K562 (cell line): ENCODE results near the gene PRELID1. TPM values are rescaled to one million over a fixed set of nuclear protein-coding genes. Genes with fewer than 3 reads are reported as not detected.

ENCODE experiments used
- ATF3 ChIP-seq, 2 experiments: fragments of 450-650 bp in 1 of 2; sonication (generic) in 1 of 2; formaldehyde crosslinking in 1 of 2; IDR thresholded peaks in 1 of 2; conservative IDR thresholded peaks in 1 of 2; 2 replicates each; pipeline versions ENCODE4 v1.6.1 to v1.8.1; 2016 to 2023; ENCODE audit warnings: mild to moderate bottlenecking in 2 of 2, moderate library complexity in 2 of 2, inconsistent platforms in 1 of 2, missing genetic modification reagents in 1 of 2
- DNMT1 ChIP-seq: fragments of 450-650 bp; IDR thresholded peaks from 2 replicates; pipeline ENCODE4 v1.6.1; 2016; ENCODE audit warnings: antibody characterized with exemption, mild to moderate bottlenecking
- NEUROD1 ChIP-seq: fragments of 150-350 bp; IDR thresholded peaks from 2 replicates; pipeline ENCODE4 v1.6.1; 2014; ENCODE audit warnings: borderline replicate concordance, low read length, low read depth; ENCODE audit not compliant: partially characterized antibody
- NFIX ChIP-seq: fragments of 250-450 bp; sonication (Bioruptor Pico); IDR thresholded peaks from 2 replicates; pipeline ENCODE4 v1.4.0; 2020; ENCODE audit warnings: low read depth, mild to moderate bottlenecking, moderate library complexity
- ZBTB12 ChIP-seq: fragments of 250-450 bp; sonication (Bioruptor Pico); IDR thresholded peaks from 2 replicates; pipeline ENCODE4 v1.4.0; 2020
- ZNF318 ChIP-seq, 2 experiments: fragments of 450-650 bp; IDR thresholded peaks; 2 replicates each; pipeline ENCODE4 v1.6.1; 2016; ENCODE audit warnings: mild to moderate bottlenecking in 2 of 2, borderline replicate concordance in 1 of 2, low read depth in 1 of 2, moderate library complexity in 1 of 2
- polyA plus RNA-seq, 8 experiments: library from polyadenylated mRNA; depleted of rRNA in 4 of 8; stranded (reverse) in 5 of 8; unstranded in 3 of 8; fragments of >200 nt; fragmentation: Nextera tagmentation in 2 of 8; fragmentation: Illumina TruSeq in 1 of 8; extraction: Ambion mirVana in 2 of 8; extraction: Trizol in 1 of 8; gene quantifications; 2 replicates each; pipeline versions ENCODE4 v1.2.1 to v1.2.3, GENCODE V29; 2011 to 2014; ENCODE audit warnings: inconsistent platforms in 1 of 8, missing spikeins in 1 of 8
- total RNA-seq, 7 experiments: library from RNA; depleted of rRNA in 6 of 7; stranded (reverse); fragments of >200 nt in 6 of 7; fragmentation: Illumina TruSeq in 2 of 7; extraction: Trizol in 2 of 7; gene quantifications; 2 replicates each; pipeline versions ENCODE4 v1.2.1 to v1.2.3, GENCODE V29; 2011 to 2021; ENCODE audit warnings: low replicate concordance in 1 of 7

PRELID1 gene
- total and polyA plus RNA-seq, 9 of the 15 experiments (the other 6 are each of a cell fraction or from before 2014, with no cell fraction given), result 40.1 to 484 (median 340) TPM

GRCh38 chr5:177269976-177270375 is 33.6 kb upstream of the PRELID1 start (continued):
- no peak for TF ChIP-seq ZNF318 (IDR thresholded peaks at IDR 0.05; ENCODE audit: borderline replicate concordance in 1 of 2, low read depth in 1 of 2)
- no peak for TF ChIP-seq NEUROD1
- TF ChIP-seq NFIX (CRISPR knock-in tag), result no peak
- no peak for TF ChIP-seq ATF3 (IDR thresholded peaks at IDR 0.05)
- TF ChIP-seq ATF3 (CRISPR knock-in tag; conservative IDR thresholded peaks at IDR 0.05), result no peak
- TF ChIP-seq DNMT1, result no peak
- no peak for TF ChIP-seq ZBTB12 (CRISPR knock-in tag)
